ENCODE measurements around the gene ELAVL1.
A peak's percentile ranks its signal among the peaks of the same experiment; 100 is the strongest.

The ELAVL1 gene

DNA sequence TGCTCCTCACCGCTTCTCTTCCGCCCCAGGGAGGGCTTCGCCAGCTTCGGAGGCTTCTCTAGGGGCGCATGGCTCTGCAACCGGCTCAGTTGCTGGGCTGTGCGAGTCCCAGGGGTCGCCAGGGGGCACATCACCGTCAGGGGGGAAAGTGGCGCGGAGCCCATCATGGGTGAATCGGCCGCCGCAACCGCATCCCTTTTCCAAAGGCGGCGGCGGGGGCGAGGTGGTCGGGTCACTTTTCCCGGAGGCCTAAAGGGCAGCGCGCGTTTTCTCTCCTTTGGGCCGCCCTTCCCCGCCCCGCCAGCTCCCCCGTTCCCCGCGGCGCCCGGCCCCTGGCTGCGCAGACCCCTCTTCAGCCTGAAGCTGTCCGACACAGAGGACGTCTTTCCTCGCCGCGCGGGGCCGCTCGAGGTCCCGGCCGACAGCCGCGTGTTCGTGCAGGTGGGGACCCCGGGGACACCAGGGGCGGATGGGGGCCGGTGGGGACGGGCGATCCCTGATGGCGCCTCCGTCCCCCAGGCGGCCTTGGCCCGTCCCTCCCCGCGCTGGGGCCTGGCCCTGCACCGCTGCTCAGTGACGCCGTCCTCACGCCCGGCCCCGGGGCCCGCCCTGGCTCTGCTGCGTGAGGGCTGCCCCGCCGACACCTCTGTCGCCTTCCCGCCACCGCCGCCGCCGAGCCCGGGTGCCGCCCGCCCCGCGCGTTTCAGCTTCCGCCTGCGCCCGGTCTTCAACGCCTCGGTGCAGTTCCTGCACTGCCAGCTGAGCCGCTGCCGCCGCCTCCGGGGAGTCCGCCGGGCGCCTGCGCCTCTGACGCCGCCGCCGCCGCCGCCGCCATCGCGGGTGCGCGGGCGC, 89.1 kb downstream of the ELAVL1 start:
- Histone ChIP-seq H3K36me3 (ENCODE audit: control insufficient read depth, insufficient read depth, low read length) (no peaks in the 10 kb centered on the region), H2AFZ (peak overlapping the region; percentile 65), H3K4me2 (ENCODE audit: low read length) (peak overlapping the region; percentile 61), H3K9me3 (ENCODE audit: control insufficient read depth, low read length) (no peaks in the 10 kb centered on the region), H3K4me3 (ENCODE audit: low read depth, low read length) (peak overlapping the region; percentile 47), H3K9ac (peak overlapping the region; percentile 42), H3K27me3 (ENCODE audit: control insufficient read depth, insufficient read depth, low read length) (no peaks in the 10 kb centered on the region), H3K4me1 (peaks cover 3% of the 10 kb centered on the region), H3K79me2 (no peaks in the 10 kb centered on the region), H3K27ac (peak overlapping the region; percentile 83)
- TF ChIP-seq, protein P1, sequence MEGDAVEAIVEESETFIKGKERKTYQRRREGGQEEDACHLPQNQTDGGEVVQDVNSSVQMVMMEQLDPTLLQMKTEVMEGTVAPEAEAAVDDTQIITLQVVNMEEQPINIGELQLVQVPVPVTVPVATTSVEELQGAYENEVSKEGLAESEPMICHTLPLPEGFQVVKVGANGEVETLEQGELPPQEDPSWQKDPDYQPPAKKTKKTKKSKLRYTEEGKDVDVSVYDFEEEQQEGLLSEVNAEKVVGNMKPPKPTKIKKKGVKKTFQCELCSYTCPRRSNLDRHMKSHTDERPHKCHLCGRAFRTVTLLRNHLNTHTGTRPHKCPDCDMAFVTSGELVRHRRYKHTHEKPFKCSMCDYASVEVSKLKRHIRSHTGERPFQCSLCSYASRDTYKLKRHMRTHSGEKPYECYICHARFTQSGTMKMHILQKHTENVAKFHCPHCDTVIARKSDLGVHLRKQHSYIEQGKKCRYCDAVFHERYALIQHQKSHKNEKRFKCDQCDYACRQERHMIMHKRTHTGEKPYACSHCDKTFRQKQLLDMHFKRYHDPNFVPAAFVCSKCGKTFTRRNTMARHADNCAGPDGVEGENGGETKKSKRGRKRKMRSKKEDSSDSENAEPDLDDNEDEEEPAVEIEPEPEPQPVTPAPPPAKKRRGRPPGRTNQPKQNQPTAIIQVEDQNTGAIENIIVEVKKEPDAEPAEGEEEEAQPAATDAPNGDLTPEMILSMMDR (IDR thresholded peaks at IDR 0.05) = no peak

DNA sequence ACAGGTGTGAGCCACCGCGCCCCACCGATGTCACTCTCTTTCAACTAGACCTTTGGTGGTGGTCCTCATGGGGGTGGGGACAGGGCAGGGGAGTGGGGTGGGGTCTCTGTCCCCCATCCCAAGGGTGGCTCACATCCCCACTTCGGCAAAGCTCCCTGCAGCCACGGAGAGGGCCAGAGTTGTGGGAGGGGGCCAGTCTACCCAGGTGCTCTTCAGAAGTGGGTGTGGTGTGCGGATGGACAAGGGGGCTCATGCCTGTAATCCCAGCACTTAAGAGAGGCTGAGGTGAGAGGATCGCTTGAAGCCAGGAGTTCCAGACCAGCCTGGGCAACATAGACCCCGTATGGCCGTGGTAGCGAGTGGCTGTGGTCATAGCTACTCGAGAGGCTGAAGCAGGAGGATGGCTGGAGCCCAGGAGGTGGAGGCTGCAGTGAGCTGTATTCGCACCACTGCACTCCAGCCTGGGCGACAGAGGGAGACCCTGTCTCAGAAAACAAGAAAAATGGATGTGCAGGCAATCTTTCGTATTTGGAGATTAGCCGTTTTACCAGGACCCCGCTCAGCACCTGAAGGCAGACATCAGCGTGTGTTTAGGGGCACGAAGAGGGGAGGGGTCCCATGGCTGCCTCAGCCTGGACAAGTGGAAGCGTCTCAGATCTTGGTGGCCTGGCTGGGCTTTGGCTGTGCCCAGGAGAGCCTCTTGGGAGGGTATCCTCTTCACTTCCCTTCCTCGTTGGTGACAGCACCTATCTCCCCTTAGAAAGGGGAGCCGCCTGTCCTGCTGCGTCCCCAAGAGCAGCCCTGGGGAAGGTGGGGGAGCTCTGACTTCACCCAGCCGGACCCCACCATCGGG, 90.0 kb downstream of the ELAVL1 start:
- TF ChIP-seq, protein P1 (IDR thresholded peaks at IDR 0.05) = no peak
- H3K4me2 ChIP-seq (ENCODE audit: low read length) = peak overlapping the region; percentile 61
- H3K4me3 ChIP-seq (ENCODE audit: low read depth, low read length) = peak overlapping the region; percentile 47
- peak overlapping the region; percentile 42 for H3K9ac ChIP-seq
- H3K4me1 ChIP-seq = peaks cover 3% of the 10 kb centered on the region
- H3K79me2 ChIP-seq = no peaks in the 10 kb centered on the region
- no peaks in the 10 kb centered on the region for H3K36me3 ChIP-seq (ENCODE audit: control insufficient read depth, insufficient read depth, low read length)
- H3K27me3 ChIP-seq (ENCODE audit: control insufficient read depth, insufficient read depth, low read length) = no peaks in the 10 kb centered on the region
- no peaks in the 10 kb centered on the region for H3K9me3 ChIP-seq (ENCODE audit: control insufficient read depth, low read length)
- peak overlapping the region; percentile 83 for H3K27ac ChIP-seq
- peak overlapping the region; percentile 65 for H2AFZ ChIP-seq

DNA sequence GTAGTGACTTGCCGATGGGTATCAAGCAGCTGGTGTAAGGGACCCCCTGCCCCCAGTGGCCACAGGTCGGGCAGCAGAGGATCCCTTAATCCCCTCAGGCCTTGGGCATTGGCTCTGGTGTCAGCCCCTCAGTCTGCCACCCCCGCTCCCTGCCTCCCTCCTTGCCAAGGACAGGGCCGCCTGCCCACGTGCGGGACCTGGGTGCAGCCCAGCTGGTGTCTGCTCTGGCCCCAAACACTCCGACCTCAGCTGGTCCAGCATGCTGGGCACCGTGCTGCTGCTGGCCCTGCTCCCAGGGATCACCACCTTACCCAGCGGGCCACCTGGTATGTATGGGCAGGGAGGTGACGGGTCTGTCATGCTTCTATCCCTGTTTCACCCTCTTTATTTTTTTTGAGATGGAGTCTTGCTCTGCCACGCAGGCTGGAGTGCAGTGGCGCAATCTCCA, 90.8 kb downstream of the ELAVL1 start, which contains the start of gene TGFBR3L:
Gene TGFBR3L, plus strand, starts transcription at position 233 of the 448 bp plus-strand sequence.
- H3K79me2 ChIP-seq = no peaks in the 10 kb centered on the region
- H3K4me3 ChIP-seq (ENCODE audit: low read depth, low read length) = no peak within 1 kb of the TSS
- no peak within 1 kb of the TSS for H3K9ac ChIP-seq
- H3K36me3 ChIP-seq (ENCODE audit: control insufficient read depth, insufficient read depth, low read length) = no peaks in the 10 kb centered on the region
- H3K4me1 ChIP-seq = no peaks in the 10 kb centered on the region
- no peak within 1 kb of the TSS for H3K4me2 ChIP-seq (ENCODE audit: low read length)
- no peak within 1 kb of the TSS for H3K27ac ChIP-seq
- no peaks in the 10 kb centered on the region for H3K9me3 ChIP-seq (ENCODE audit: control insufficient read depth, low read length)
- H2AFZ ChIP-seq = no peak within 1 kb of the TSS
- TF ChIP-seq, protein P1 (IDR thresholded peaks at IDR 0.05) = no peak
- H3K27me3 ChIP-seq (ENCODE audit: control insufficient read depth, insufficient read depth, low read length) = no peaks in the 10 kb centered on the region

DNA sequence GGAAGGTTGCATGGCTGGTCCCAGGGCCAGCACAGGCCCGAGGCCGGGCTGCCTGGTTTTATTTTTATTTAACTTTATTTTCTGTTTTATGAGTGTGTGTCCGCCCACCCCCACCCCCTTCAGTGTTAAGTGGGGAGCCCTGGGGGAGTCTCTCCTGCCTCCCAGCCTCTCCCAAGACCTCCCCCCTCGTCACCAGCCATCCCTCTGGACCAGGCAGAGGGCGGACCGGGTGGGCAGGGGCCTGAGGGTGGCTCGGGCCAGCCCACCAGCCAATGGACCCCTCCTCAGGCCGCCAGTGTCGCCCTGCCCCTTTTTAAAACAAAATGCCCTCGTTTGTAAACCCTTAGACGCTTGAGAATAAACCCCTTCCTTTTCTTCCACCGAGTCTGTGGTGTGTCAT, 91.3 kb downstream of the ELAVL1 start:
- Histone ChIP-seq H3K4me2 (ENCODE audit: low read length) (no peak overlapping the region), H3K27ac (no peak overlapping the region), H3K9ac (no peak overlapping the region), H3K9me3 (ENCODE audit: control insufficient read depth, low read length) (no peaks in the 10 kb centered on the region), H3K4me1 (no peaks in the 10 kb centered on the region), H3K36me3 (ENCODE audit: control insufficient read depth, insufficient read depth, low read length) (no peaks in the 10 kb centered on the region), H3K4me3 (ENCODE audit: low read depth, low read length) (no peak overlapping the region), H3K79me2 (peaks cover 2% of the 10 kb centered on the region), H3K27me3 (ENCODE audit: control insufficient read depth, insufficient read depth, low read length) (no peaks in the 10 kb centered on the region), H2AFZ (no peak overlapping the region)
- TF ChIP-seq, protein P1 (IDR thresholded peaks at IDR 0.05) = no peak

Measured in parathyroid adenoma (tissue), 2 donors.